HT-29 (cell line): ENCODE measurements around the gene ECD. TPM values are rescaled to one million over a fixed set of nuclear protein-coding genes. Genes with fewer than 3 reads are reported as not detected.

ENCODE experiments used
- DNase-seq: peaks from one replicate; pipeline ENCODE4 v3.0.0-alpha.2; 2015; ENCODE audit warnings: low spot score
- small RNA-seq: library from RNA; depleted of rRNA; stranded (forward); fragments of <200 nt; gene quantifications from one replicate; pipeline ENCODE3, GENCODE V24; 2014
- total RNA-seq: library from RNA; depleted of rRNA; stranded (reverse); fragments of >200 nt; shearing (Covaris generic); gene quantifications from 2 replicates; pipeline ENCODE4 v1.2.3, GENCODE V29; 2014; rRNA removed

ECD gene
- total RNA-seq, 1 experiment from 2014 or later, result 20.9 TPM

- peak; percentile 98 for DNase-seq
Measured at GRCh38 chr10:73096449-73097304, 71.1 kb downstream of the ECD start, which contains the start of gene P4HA1. Gene P4HA1, minus strand, starts transcription at chr10:73096866. Its CDS starts 21,983 bp downstream, at chr10:73074883.

DNA sequence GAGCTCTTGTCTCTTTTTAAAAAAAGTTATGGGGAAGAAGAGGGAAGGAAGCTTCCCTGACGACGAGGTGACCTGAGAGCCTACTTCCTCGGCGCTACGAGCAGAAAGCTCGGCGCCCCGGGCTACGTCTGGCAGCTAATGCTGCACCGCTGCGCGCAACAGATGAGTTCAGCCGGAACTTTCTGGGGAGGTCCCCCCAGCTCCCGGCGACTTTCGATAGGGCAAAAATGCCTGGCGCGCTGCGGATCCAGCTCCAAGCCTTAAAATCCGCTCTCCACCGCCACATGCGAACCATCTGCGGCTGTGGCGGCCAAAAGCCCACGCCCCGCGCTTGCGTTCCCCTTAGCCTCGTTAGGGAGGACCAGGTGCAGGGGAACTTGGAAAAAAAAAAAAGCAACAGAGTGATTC is 71.8 kb downstream of the ECD start:
- peak; percentile 68 for DNase-seq

- DNase-seq, result peak; percentile 70
Measured at GRCh38 chr10:73095481-73096021, 72.3 kb downstream of the ECD start.

DNA sequence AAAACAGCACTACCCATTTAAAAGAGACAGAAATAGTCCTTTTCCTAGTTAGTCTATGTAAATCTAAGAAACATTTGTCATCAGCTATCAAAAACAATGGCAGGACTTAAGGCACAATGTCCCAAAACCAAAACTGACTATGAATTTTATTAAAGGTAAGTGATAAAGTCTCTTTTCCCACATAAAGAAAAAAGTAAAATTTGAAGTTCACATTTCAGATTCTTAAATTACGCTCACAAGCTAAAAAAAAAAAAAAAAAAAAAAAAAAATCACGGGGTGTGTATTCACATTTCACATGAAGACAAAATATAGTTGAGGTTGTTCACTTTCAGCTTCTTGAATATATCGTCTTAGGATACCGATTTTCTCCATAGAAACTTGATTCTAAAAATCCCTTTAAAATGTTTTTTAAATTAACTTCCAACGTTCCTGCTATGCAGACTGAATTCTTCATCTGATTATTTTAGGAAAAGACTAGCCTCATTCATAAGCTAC is 72.8 kb downstream of the ECD start:
- DNase-seq, result peak; percentile 8

GRCh38 chr10:73093922-73094850 is 73.6 kb downstream of the ECD start:
- peak; percentile 23 for DNase-seq

DNA sequence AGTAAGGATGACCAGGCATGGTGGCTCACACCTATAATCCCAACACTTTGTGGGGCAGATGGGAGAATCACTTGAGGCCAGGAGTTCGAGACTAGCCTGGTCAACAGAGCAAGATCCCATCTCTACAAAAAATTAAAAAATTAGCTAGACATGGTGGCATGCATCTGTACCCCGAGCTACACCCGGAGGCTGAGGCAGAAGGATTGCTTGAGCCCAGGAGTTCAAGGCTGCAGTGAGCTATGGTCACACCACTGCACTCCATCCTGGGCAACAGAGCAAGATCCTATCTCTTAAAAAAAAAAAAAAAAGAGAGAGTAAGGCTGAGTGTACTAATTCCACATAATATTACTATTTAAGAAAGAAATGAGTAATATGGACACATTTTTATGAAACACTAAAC is 75.0 kb downstream of the ECD start:
- no peak for DNase-seq

DNA sequence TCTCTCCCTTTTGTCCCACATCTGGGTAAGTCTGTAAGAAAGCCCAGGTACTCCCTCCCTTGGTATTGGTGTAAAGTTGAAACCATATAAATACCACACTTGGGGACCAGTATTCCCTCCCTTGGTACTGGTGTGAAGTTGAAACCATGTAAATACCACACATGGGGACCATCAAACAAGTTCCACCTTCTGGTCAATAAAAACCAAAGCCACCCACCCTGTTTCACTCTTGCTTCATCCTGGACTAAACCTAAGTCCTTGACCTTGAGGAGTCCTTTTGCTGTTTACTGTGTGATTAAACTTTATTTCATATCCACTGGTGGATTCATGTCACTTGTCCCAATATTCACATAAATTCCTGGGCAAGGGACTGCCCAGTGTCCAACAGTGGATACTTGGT is 79.5 kb downstream of the ECD start:
- no peak for DNase-seq

DNA sequence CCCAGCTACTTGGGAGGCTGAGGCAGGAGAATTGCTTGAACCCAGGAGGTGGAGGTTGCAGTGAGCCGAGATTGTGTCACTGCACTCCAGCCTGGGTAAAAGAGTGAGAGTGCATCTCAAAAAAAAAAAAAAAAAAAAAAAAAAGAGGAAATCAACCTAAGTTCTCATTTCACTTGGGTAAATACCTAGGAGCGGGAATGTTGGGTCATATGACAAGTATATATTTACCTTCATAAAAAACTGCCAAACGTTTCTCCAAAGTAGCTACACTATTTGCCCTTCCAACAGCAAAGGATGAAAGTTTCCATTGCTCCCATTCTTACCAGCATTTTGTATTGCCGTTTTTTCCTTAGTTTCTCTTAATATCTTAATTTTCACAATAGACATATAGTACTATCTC is 81.0 kb downstream of the ECD start:
- DNase-seq, result no peak

DNA sequence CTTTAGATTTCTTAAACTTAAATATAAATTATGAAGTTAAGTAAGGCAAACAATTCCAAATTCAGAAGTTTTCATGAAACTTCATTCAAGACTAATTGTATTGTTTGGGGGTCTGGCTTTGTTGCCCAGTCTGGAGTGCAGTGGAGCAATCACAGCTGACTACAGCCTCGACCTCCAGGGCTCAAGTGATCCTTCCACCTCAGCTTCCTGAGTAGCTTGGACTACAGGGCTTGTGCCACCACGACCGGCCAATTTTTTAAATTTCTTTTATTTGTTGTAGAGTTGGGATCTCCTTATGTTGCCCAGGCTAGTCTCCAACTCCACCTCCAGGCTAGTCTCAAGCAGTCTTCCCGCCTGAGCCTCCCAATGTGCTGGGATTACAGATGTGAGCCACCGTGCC is 83.6 kb downstream of the ECD start:
- DNase-seq, result no peak

Small RNAs within 50 kb of the gene (small RNA-seq; reads per million reads assigned to genes)
- gene RF00019 (not detected), gene SNORA11F (1.6 reads per million, percentile 58 among the genes with 10 or more reads in this experiment)

Other genes starting within 250 kb of the ECD start
- gene PLA2G12B, start 213.2 kb downstream of the ECD start, total RNA-seq, result not detected in 2 replicates
- gene P4HA1, start 71.1 kb downstream of the ECD start, total RNA-seq, result 15.1 and 16.9 TPM in 2 replicates
- 1.5 and 2.7 TPM in 2 replicates for gene NUDT13, start 57.6 kb downstream of the ECD start, total RNA-seq
- gene FAM149B1, start 111 bp upstream of the ECD start, total RNA-seq, result 4.3 and 10.8 TPM in 2 replicates
- gene DNAJC9, start 79.2 kb upstream of the ECD start, total RNA-seq, result 57.2 and 57.3 TPM in 2 replicates
- 78.0 TPM in 2 replicates for gene MRPS16, start 84.6 kb upstream of the ECD start, total RNA-seq
- 0.03 TPM in 1 of 2 replicates, not detected in the other for gene CFAP70, start 190.9 kb upstream of the ECD start, total RNA-seq
- 57.9 and 60.0 TPM in 2 replicates for gene ANXA7, start 246.1 kb upstream of the ECD start, total RNA-seq